Breast epithelium (tissue), 4 donors: ENCODE results near the gene TMEM14B. TPM values are rescaled to one million over a fixed set of nuclear protein-coding genes. Genes with fewer than 3 reads are reported as not detected.

ENCODE experiments used
- DNase-seq, 2 donors: peaks; one replicate each; pipeline ENCODE4 v3.0.0-alpha.2; 2019; ENCODE audit warnings: low spot score in 2 of 2
- H3K27ac ChIP-seq, 2 donors: fragments of 200-600 bp; sonication (generic) in 1 of 2; one replicate each; pipeline ENCODE4 v1.5.1; 2016 to 2019; ENCODE audit warnings: mild to moderate bottlenecking in 1 of 2
- H3K27me3 ChIP-seq, 2 donors: fragments of 200-600 bp; sonication (generic) in 1 of 2; one replicate each; pipeline versions ENCODE4 v1.5.1 to v1.6.0; 2017 to 2019; ENCODE audit warnings: control low read depth in 1 of 2, mild to moderate bottlenecking in 1 of 2
- H3K36me3 ChIP-seq: fragments of 200-600 bp; one replicate; pipeline ENCODE4 v1.5.1; 2019
- H3K4me1 ChIP-seq, 2 donors: fragments of 200-600 bp; sonication (generic); one replicate each; pipeline ENCODE4 v1.5.1; 2016 to 2019; ENCODE audit warnings: control low read depth in 1 of 2
- H3K4me3 ChIP-seq, 3 donors: fragments of 200-600 bp; sonication (generic); 1 replicate in 2 of 3; 2 replicates in 1 of 3; pipeline ENCODE4 v1.5.1; 2016 to 2019; ENCODE audit warnings: mild to moderate bottlenecking in 3 of 3, moderate library complexity in 2 of 3
- H3K9me3 ChIP-seq, 2 donors: fragments of 200-600 bp; sonication (generic) in 1 of 2; one replicate each; pipeline ENCODE4 v1.5.1; 2016 to 2019; ENCODE audit warnings: control low read depth in 1 of 2
- POLR2A ChIP-seq: fragments of 450-650 bp; IDR thresholded peaks from one replicate; pipeline ENCODE4 v1.6.1; 2016; ENCODE audit warnings: antibody characterized with exemption, mild to moderate bottlenecking, moderate library complexity
- POLR2AphosphoS5 ChIP-seq, 3 donors: sonication (generic); formaldehyde crosslinking; IDR thresholded peaks; one replicate each; pipeline ENCODE4 v1.6.1; 2017; ENCODE audit warnings: antibody characterized with exemption in 3 of 3
- intact Hi-C: fragments of 100-400 bp; cut with DNase I; formaldehyde crosslinking; loops from one replicate; pipeline ENCODE4 v1.15.1; 2023; ENCODE audit warnings: low total_unique reads
- total RNA-seq, 3 donors: library from RNA; depleted of rRNA; stranded (reverse); fragments of >200 nt; gene quantifications; one replicate each; pipeline ENCODE4 v1.1.0, GENCODE V29; 2016
- TF ChIP-seq, protein P1 (sequence below), 3 donors: fragments of 450-650 bp; IDR thresholded peaks; one replicate each; pipeline ENCODE4 v1.5.1; 2016 to 2017; ENCODE audit warnings: antibody characterized with exemption in 3 of 3, mild to moderate bottlenecking in 3 of 3, moderate library complexity in 3 of 3

The TMEM14B gene
- total RNA-seq, 3 donors from 2014 or later, result 65.7 to 102 (median 76.4) TPM

DNA sequence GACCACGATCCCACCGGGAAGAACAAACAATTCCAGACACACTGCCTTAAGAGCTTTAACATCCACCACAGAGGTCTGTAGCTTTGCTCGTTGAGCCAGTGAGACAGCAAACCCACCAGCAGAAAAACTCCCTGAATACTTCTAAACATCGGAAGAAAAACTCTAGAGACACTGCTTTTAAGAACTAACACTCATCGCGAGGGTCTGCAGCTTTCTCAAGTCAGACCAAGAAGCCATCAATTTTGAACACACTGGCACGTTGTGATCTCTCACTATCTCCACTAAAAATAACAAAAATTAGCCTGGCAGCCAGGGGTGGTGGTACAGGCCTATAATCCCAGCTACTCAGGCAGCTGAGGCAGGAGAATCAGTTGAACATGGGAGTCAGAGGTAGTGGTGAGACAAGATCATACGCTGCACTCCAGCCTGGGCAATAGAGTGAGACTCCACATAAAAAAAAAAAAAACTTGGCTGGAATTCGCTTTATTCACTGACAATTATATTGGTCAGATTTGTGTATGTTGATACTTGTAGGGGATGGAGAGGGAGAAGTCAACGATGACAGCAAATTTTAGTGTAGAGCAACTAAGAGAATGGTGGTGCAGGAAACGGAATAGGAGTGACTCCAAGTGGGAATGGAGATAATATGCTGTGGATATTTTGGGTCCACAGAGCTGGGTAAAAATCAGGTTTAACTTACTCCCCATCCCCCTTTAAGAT, 25.6 kb upstream of the TMEM14B start:
- H3K36me3 ChIP-seq, result no peaks in the 10 kb centered on the region
- peak overlapping the region; percentile 62 to 68 (median 65) for H3K4me3 ChIP-seq
- TF ChIP-seq, protein P1, sequence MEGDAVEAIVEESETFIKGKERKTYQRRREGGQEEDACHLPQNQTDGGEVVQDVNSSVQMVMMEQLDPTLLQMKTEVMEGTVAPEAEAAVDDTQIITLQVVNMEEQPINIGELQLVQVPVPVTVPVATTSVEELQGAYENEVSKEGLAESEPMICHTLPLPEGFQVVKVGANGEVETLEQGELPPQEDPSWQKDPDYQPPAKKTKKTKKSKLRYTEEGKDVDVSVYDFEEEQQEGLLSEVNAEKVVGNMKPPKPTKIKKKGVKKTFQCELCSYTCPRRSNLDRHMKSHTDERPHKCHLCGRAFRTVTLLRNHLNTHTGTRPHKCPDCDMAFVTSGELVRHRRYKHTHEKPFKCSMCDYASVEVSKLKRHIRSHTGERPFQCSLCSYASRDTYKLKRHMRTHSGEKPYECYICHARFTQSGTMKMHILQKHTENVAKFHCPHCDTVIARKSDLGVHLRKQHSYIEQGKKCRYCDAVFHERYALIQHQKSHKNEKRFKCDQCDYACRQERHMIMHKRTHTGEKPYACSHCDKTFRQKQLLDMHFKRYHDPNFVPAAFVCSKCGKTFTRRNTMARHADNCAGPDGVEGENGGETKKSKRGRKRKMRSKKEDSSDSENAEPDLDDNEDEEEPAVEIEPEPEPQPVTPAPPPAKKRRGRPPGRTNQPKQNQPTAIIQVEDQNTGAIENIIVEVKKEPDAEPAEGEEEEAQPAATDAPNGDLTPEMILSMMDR (IDR thresholded peaks at IDR 0.05), result no peak
- no peak for TF ChIP-seq POLR2AphosphoS5 (IDR thresholded peaks at IDR 0.05)
- no peak for TF ChIP-seq POLR2A
- intact Hi-C loops, result no loop called here
- DNase-seq, result no peak
- H3K4me1 ChIP-seq, result peaks cover 10 to 19% of the 10 kb centered on the region in 2 donors
- no peaks in the 10 kb centered on the region for H3K9me3 ChIP-seq
- peak overlapping the region; percentile 81 to 85 for H3K27ac ChIP-seq
- no peaks in the 10 kb centered on the region for H3K27me3 ChIP-seq

DNA sequence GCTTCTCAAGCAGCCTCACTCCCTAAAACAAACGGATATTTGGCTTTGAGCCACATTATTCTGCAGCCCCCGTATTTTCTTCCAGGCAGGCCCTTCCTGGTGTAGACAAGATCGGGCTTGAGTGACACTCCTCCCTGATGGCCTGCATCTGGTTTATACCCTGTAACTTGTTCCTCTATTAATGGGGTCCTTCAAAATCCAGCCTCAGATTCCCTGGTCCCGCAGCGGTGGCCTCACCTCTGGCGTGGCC, 25.1 kb upstream of the TMEM14B start:
- TF ChIP-seq POLR2AphosphoS5 (IDR thresholded peaks at IDR 0.05) (no peak), POLR2A (no peak)
- TF ChIP-seq, protein P1 (IDR thresholded peaks at IDR 0.05), result no peak
- Histone ChIP-seq H3K4me3 (peak overlapping the region; percentile 62 to 68 (median 65)), H3K9me3 (no peaks in the 10 kb centered on the region), H3K36me3 (no peaks in the 10 kb centered on the region), H3K27ac (peak overlapping the region; percentile 81 to 85), H3K27me3 (no peaks in the 10 kb centered on the region), H3K4me1 (peaks cover 10 to 19% of the 10 kb centered on the region in 2 donors)
- DNase-seq, result no peak
- intact Hi-C loops, result no loop called here

DNA sequence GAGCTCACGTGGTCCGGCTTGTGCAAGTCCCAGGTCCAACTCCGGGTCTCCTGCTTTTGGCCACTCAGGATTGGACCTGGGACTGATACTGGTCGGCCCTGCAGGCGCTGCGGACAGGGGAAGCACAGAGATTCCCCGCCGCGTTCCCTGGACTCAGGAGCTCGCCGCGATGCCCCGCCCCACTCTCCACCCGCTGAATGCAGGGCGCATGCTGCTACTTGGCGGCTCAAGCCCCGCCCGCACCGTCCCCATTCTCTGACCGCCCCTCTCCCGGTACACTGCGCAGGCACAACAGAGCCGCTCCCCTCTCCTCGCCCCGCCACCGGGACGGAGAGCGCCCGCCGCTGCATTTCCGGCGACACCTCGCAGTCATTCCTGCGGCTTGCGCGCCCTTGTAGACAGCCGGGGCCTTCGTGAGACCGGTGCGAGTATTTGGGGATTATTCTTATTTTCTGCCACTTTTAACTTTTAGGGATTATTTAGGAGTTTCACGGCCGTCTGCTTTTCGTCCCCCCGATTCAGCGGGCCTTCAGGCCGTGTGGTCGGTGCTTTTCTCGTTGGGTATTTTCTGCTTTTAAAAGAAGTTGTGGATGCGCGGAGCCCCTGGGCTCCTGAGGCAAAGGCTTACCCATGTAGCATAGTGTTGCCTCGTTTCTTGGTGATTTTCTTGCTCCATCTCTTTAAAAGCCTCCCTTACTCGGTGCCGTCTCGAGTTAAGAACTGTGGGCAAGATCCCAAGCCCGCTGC, 24.6 kb upstream of the TMEM14B start, which contains the start of gene TMEM14C:
TSS of gene TMEM14C (plus strand) at position 251 of the 747 bp plus-strand sequence. CDS start 1,544 bp downstream, outside the sequence.
- no peaks in the 10 kb centered on the region for H3K9me3 ChIP-seq
- H3K27me3 ChIP-seq, result no peaks in the 10 kb centered on the region
- peak; percentile 98 for DNase-seq
- peak within 1 kb of the TSS; percentile 62 to 68 (median 65) for H3K4me3 ChIP-seq
- intact Hi-C loops, result no loop called here
- peak within 1 kb of the TSS; percentile 81 to 85 for H3K27ac ChIP-seq
- no peaks in the 10 kb centered on the region for H3K36me3 ChIP-seq
- H3K4me1 ChIP-seq, result peaks cover 10 to 19% of the 10 kb centered on the region in 2 donors
- peak; percentile 27 for TF ChIP-seq POLR2A
- peak; percentile 70 to 79 (median 78) for TF ChIP-seq POLR2AphosphoS5 (IDR thresholded peaks at IDR 0.05)
- TF ChIP-seq, protein P1 (IDR thresholded peaks at IDR 0.05), result no peak

DNA sequence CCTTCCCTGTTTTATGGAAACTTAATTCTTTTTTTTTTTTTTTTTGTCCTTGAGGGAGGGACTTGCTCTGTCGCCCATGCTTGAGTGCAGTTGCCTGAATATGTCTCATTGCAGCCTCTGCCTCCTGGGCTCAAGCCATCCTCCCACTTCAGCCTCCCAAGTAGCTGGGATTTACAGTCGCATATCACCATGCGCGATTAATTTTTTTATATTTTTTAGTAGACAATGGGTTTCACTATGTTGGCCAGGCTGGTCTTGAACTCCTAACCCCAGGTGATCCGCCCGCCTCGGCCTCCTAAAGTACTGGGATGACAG, 24.1 kb upstream of the TMEM14B start:
- H3K4me1 ChIP-seq, result peaks cover 10 to 19% of the 10 kb centered on the region in 2 donors
- TF ChIP-seq, protein P1 (IDR thresholded peaks at IDR 0.05), result no peak
- TF ChIP-seq POLR2AphosphoS5 (IDR thresholded peaks at IDR 0.05), result no peak
- no peak for TF ChIP-seq POLR2A
- intact Hi-C loops, result no loop called here
- no peaks in the 10 kb centered on the region for H3K27me3 ChIP-seq
- no peaks in the 10 kb centered on the region for H3K36me3 ChIP-seq
- no peaks in the 10 kb centered on the region for H3K9me3 ChIP-seq
- H3K4me3 ChIP-seq, result peak overlapping the region; percentile 62 to 68 (median 65)
- peak overlapping the region in 1 of 2 donors; percentile 81 for H3K27ac ChIP-seq
- DNase-seq, result no peak

DNA sequence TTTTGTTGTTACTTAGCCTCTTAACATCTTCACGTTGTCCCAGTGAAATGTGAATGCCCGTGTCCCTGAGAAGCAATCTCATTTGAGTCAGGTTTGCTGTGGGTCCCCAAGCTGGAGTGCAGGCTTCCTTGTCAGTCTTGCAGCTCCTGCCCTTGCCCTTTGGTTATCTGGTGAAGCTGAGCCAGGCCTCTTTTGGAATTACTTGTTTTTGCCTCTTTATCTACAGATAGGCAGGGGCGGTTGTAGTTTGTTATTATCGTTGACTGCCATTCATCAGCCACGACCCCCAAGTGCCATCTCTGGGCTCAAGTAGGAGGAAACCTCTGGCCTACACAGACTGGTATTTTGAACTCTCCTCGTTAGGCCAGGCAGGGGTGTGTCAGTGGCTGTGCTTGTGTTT, 22.6 kb upstream of the TMEM14B start:
- H3K27me3 ChIP-seq, result no peaks in the 10 kb centered on the region
- no peak for DNase-seq
- intact Hi-C loops, result no loop called here
- TF ChIP-seq, protein P1 (IDR thresholded peaks at IDR 0.05), result no peak
- TF ChIP-seq POLR2AphosphoS5 (IDR thresholded peaks at IDR 0.05), result no peak
- TF ChIP-seq POLR2A, result no peak
- H3K4me1 ChIP-seq, result peaks cover 10 to 19% of the 10 kb centered on the region in 2 donors
- H3K4me3 ChIP-seq, result peak overlapping the region in 1 of 3 donors; percentile 68
- H3K27ac ChIP-seq, result no peak overlapping the region
- no peaks in the 10 kb centered on the region for H3K9me3 ChIP-seq
- no peaks in the 10 kb centered on the region for H3K36me3 ChIP-seq
